Uterus (tissue), 4 donors: ENCODE data around the gene ARID1B. TPM values are rescaled to one million over a fixed set of nuclear protein-coding genes. Genes with fewer than 3 reads are reported as not detected.
"Not testable (repeated sequence)": the region's sequence is repeated elsewhere in the genome, so short reads cannot be mapped to it uniquely, and the experiment has no call there.

Source experiments
- DNase-seq, 2 donors: peaks; one replicate each; pipeline ENCODE4 v3.0.0-alpha.2; 2019 to 2020
- H3K27ac ChIP-seq, 2 donors: fragments of 200-600 bp; sonication (generic); 1 replicate in 1 of 2; 2 replicates in 1 of 2; pipeline ENCODE4 v1.5.1; 2016 to 2018
- H3K27me3 ChIP-seq, 2 donors: fragments of 200-600 bp; sonication (generic); one replicate each; pipeline ENCODE4 v1.5.1; 2018 to 2019; ENCODE audit warnings: control low read depth in 1 of 2
- H3K36me3 ChIP-seq, 2 donors: fragments of 200-600 bp; sonication (generic); one replicate each; pipeline ENCODE4 v1.5.1; 2019; ENCODE audit warnings: control low read depth in 1 of 2
- H3K4me1 ChIP-seq, 2 donors: fragments of 200-600 bp; sonication (generic); one replicate each; pipeline ENCODE4 v1.5.1; 2018 to 2019; ENCODE audit warnings: control low read depth in 1 of 2
- H3K4me3 ChIP-seq, 2 donors: fragments of 200-600 bp; sonication (generic); 1 replicate in 1 of 2; 2 replicates in 1 of 2; pipeline ENCODE4 v1.5.1; 2018 to 2019; ENCODE audit warnings: mild to moderate bottlenecking in 1 of 2
- H3K9me3 ChIP-seq, 2 donors: fragments of 200-600 bp; sonication (generic); one replicate each; pipeline ENCODE4 v1.5.1; 2019; ENCODE audit warnings: control low read depth in 1 of 2
- CTCF ChIP-seq, 4 experiments: fragments of 200-600 bp in 2 of 4; fragments of 450-650 bp in 2 of 4; sonication (generic) in 2 of 4; IDR thresholded peaks; one replicate each; pipeline ENCODE4 v1.5.1; 2016 to 2019; ENCODE audit warnings: antibody characterized with exemption in 4 of 4, mild to moderate bottlenecking in 2 of 4, moderate library complexity in 1 of 4
- POLR2A ChIP-seq, 2 donors: fragments of 450-650 bp; IDR thresholded peaks; one replicate each; pipeline ENCODE4 v1.6.1; 2016; ENCODE audit warnings: antibody characterized with exemption in 2 of 2, mild to moderate bottlenecking in 1 of 2, moderate library complexity in 1 of 2
- intact Hi-C: fragments of 100-400 bp; cut with DNase I; formaldehyde crosslinking; loops from one replicate; pipeline ENCODE4 v1.15.1; 2023; ENCODE audit warnings: low total_unique reads
- total RNA-seq, 4 donors: library from RNA; depleted of rRNA in 3 of 4; stranded (reverse); fragments of >200 nt in 3 of 4; gene quantifications; one replicate each; pipeline versions ENCODE4 v1.1.0 to v1.2.4, GENCODE V29; 2014 to 2023
- donor health status: DM: yes; HTN: yes; CAD: no.

Gene ARID1B
- total RNA-seq, 4 donors from 2014 or later, result 63.8 to 198 (median 125) TPM

- Histone ChIP-seq H3K36me3 (no peaks in the 10 kb centered on the region), H3K9me3 (no peaks in the 10 kb centered on the region), H3K4me3 (no peak overlapping the region), H3K27me3 (no peaks in the 10 kb centered on the region), H3K27ac (peak overlapping the region; percentile 61 to 64), H3K4me1 (peaks cover 10 to 18% of the 10 kb centered on the region in 2 donors)
- no peak for TF ChIP-seq CTCF (IDR thresholded peaks at IDR 0.05)
- no peak for TF ChIP-seq POLR2A (IDR thresholded peaks at IDR 0.05)
- intact Hi-C loops, result no loop called here
- DNase-seq, result no peak
Observed at GRCh38 chr6:157143890-157144798, 367.0 kb downstream of the ARID1B start.

GRCh38 chr6:157144859-157145568, 367.8 kb downstream of the ARID1B start:
- DNase-seq, result no peak
- TF ChIP-seq CTCF (IDR thresholded peaks at IDR 0.05) (no peak), POLR2A (IDR thresholded peaks at IDR 0.05) (no peak)
- H3K36me3 ChIP-seq, result no peaks in the 10 kb centered on the region
- H3K4me3 ChIP-seq, result no peak overlapping the region
- peak overlapping the region; percentile 61 to 64 for H3K27ac ChIP-seq
- no peaks in the 10 kb centered on the region for H3K27me3 ChIP-seq
- peaks cover 10 to 24% of the 10 kb centered on the region in 2 donors for H3K4me1 ChIP-seq
- H3K9me3 ChIP-seq, result no peaks in the 10 kb centered on the region
- intact Hi-C loops, result no loop called here

GRCh38 chr6:157145656-157146285, 368.6 kb downstream of the ARID1B start:
- no peak for DNase-seq
- TF ChIP-seq POLR2A (IDR thresholded peaks at IDR 0.05) (no peak), CTCF (IDR thresholded peaks at IDR 0.05) (no peak)
- Histone ChIP-seq H3K4me3 (no peak overlapping the region), H3K4me1 (peaks cover 10 to 24% of the 10 kb centered on the region in 2 donors), H3K27me3 (no peaks in the 10 kb centered on the region), H3K9me3 (no peaks in the 10 kb centered on the region), H3K27ac (peak overlapping the region; percentile 61 to 64), H3K36me3 (no peaks in the 10 kb centered on the region)
- intact Hi-C loops, result no loop called here

GRCh38 chr6:157147054-157148026, 370.2 kb downstream of the ARID1B start:
- DNase-seq, H3K4me3 ChIP-seq, H3K36me3 ChIP-seq, H3K27me3 ChIP-seq, H3K9me3 ChIP-seq, intact Hi-C loops: not testable (repeated sequence)
- Histone ChIP-seq H3K4me1 (peaks cover 10 to 24% of the 10 kb centered on the region in 2 donors), H3K27ac (peak overlapping the region in 1 of 2 donors; percentile 62)
